HG03469 (cell line): ENCODE measurements around the gene PROM1.

ENCODE experiments used
- ATAC-seq: cut with Tn5 transposase; IDR thresholded peaks from one replicate; pipeline ENCODE4 v1.9.1; 2021; ENCODE audit warnings: mild to moderate bottlenecking, moderate library complexity, moderate number of reproducible peaks; ENCODE audit not compliant: unreplicated experiment

Gene PROM1

GRCh38 chr4:16031546-16032395 is 52.1 kb downstream of the PROM1 start:
- ATAC-seq: no peak

- no peak for ATAC-seq
Observed at GRCh38 chr4:16029886-16030285, 53.9 kb downstream of the PROM1 start.

GRCh38 chr4:16029262-16029661 is 54.6 kb downstream of the PROM1 start:
- no peak for ATAC-seq

GRCh38 chr4:16027626-16028025 is 56.2 kb downstream of the PROM1 start:
- no peak for ATAC-seq

- no peak for ATAC-seq
Observed at GRCh38 chr4:16027114-16027513, 56.7 kb downstream of the PROM1 start.

GRCh38 chr4:16026160-16026761 is 57.6 kb downstream of the PROM1 start:
- no peak for ATAC-seq

GRCh38 chr4:16025268-16025667 is 58.6 kb downstream of the PROM1 start:
- ATAC-seq: no peak

- no peak for ATAC-seq
Observed at GRCh38 chr4:16023776-16024408, 59.9 kb downstream of the PROM1 start.

- no peak for ATAC-seq
Observed at GRCh38 chr4:16021804-16022560, 61.8 kb downstream of the PROM1 start.

- ATAC-seq: no peak
Observed at GRCh38 chr4:16019649-16020048, 64.2 kb downstream of the PROM1 start.

- ATAC-seq: no peak
Observed at GRCh38 chr4:16018841-16019240, 65.0 kb downstream of the PROM1 start.

GRCh38 chr4:16018061-16018676 is 65.7 kb downstream of the PROM1 start:
- ATAC-seq: no peak

- no peak for ATAC-seq
Observed at GRCh38 chr4:16016536-16016935, 67.3 kb downstream of the PROM1 start.

- ATAC-seq: no peak
Observed at GRCh38 chr4:16011173-16011572, 72.7 kb downstream of the PROM1 start.

GRCh38 chr4:16009153-16009552 is 74.7 kb downstream of the PROM1 start:
- ATAC-seq: no peak

GRCh38 chr4:16007471-16008095 is 76.2 kb downstream of the PROM1 start:
- no peak for ATAC-seq

GRCh38 chr4:16006771-16007446 is 76.9 kb downstream of the PROM1 start:
- no peak for ATAC-seq

- ATAC-seq: no peak
Observed at GRCh38 chr4:16005676-16006075, 78.1 kb downstream of the PROM1 start.

- ATAC-seq: peak; percentile 89
Observed at GRCh38 chr4:16001484-16001858, 82.4 kb downstream of the PROM1 start.
